ENCODE measurements around the gene ADAMTS9.

ADAMTS9 gene

GRCh38 chr3:64685800-64686445 is 1.9 kb downstream of the ADAMTS9 start:
- DNase-seq, result no peak

GRCh38 chr3:64685331-64685799 is 2.4 kb downstream of the ADAMTS9 start:
- no peak for DNase-seq

DNA sequence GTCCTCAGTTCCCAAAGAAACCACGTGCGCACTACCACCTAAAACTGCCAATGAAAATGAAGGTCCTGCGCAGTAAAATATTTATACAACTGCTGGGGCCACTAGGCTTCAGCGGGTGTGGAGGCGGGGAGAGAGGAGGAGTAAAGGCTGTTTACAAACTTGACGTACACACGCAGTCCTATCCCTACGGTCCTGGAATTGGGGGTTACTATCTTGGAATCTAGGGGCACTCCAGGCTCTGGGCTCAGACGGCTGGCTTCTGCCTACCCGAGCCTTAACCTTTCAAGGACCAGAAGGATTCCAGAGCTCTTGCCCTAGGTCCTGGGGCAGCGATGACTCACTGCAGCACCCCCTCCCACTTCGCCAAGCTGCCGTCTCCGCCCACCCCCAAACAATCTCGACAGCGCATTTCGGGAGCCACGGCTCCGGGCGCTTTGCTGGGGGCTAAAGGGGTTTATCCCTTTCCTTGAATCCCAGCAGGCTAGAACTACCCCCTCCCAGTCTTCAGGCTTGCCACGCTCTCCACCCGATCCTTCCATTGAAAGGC is 3.0 kb downstream of the ADAMTS9 start:
- no peak for DNase-seq

DNA sequence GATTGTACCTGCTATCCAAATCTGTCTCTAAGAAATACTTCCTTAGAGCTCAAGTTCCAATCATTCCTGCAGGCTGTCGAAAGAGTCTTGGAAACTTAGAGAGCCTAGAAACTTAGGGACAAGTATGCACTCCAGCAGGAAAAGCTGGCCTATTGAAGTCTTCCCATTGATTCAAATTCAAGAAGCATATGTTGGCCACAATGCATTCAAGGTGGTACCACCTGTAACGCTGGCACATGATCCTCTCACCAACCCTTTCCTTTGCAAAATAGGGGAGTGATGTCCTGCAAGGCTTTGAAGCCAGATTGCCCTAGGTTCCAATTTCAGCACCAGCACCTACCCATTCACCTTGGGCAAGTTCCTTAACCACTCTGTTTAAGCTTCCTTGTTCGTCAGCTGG is 6.0 kb downstream of the ADAMTS9 start:
- no peak for DNase-seq

- no peak for DNase-seq
Observed at GRCh38 chr3:64681015-64681414, 6.8 kb downstream of the ADAMTS9 start.

DNA sequence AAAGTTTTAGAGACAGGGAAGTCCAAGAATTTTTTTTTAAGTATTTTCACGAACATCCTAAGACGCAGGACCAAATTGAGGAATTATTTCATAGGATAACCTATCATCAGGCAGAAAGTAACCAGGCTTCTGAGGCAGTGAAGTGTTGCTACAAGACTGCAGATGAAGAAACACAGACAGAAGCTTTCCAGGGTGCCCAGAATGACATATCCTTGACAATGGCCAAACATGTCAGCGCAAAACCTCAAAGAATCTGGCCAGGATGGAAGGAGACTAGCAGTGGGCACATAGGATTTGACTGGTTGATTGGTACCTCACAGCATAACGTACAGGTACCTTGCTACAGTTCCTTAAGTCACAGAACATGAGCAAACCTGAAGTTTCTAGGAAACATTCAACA is 7.5 kb downstream of the ADAMTS9 start:
- no peak for DNase-seq

DNA sequence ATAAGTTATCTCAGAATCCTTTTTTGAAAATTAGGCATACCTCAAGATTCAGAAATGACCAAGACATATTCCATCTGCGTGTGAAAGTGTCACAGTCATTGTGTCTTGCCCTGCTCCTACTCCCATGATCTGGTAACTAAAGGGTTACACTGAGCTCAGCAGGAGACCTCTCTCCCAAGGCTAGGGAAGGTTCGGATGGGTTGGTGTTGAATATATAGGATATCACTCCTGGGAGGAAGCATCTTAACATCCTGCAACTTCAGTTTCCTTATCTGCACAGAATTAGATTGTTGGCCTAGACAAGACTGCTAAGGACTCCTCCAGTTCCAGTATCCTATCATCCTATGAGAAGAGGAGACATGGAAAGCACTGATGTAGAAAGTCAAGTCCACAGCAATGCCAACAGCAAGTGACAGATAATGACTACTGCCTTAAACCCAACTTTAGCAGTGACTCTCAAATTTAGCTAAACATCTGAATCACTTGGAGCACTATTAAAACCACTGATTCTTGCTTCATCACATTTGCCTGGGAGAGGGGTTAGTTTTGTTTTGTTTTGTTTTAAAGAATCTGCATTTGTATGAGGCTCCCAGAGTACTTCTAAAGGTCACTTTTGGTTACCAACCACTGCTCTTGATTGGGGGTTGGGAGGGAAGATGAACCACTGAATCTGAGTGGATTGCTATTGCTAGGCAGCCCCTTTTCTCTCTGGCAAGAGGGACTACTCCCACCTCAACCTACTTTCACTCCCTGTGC is 9.7 kb downstream of the ADAMTS9 start:
- DNase-seq, result no peak

DNA sequence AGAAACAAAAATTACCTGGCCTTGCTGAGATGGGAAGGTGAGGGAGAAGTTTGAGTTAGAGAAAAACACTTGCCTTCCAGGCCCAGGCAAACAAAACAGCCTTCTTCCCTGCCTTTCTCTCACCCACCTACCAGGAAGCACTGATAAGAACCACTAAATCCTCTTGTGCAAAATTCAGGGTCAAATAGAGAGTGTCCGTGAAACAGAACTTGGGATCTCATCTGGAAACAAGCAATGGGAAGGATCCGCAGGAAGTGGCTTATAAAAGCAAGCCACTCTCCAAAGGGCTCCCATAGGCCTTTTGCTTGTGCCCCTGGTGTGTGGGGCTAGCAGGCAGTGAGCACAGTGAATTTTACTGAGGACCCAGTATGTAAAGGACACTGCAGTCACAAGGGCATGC is 11.0 kb downstream of the ADAMTS9 start:
- DNase-seq, result no peak

- no peak for DNase-seq
Observed at GRCh38 chr3:64675687-64676247, 12.0 kb downstream of the ADAMTS9 start.

DNA sequence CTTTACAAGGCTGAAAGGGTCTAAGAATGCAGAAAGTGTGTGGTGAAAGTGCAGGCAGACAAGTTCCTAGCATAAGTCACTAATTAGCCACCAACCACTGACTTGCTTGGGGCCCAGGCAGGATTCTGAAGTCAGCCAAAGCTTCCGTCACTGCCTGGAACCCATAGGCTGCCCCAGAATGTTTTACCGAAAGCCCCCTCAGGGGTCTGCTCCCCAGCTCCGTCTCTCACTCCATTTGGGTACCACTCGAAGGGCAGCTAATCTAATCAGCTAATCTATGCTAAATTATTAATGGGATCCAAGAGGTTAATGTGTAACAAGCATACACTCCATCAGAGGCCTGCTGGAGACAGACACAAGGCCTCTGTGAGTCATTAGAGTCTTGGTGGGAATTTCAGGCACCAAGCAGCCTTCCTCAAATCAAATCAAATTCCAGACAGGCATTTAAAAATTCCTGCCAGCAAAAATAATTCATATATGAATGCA is 13.2 kb downstream of the ADAMTS9 start:
- DNase-seq, result no peak

DNA sequence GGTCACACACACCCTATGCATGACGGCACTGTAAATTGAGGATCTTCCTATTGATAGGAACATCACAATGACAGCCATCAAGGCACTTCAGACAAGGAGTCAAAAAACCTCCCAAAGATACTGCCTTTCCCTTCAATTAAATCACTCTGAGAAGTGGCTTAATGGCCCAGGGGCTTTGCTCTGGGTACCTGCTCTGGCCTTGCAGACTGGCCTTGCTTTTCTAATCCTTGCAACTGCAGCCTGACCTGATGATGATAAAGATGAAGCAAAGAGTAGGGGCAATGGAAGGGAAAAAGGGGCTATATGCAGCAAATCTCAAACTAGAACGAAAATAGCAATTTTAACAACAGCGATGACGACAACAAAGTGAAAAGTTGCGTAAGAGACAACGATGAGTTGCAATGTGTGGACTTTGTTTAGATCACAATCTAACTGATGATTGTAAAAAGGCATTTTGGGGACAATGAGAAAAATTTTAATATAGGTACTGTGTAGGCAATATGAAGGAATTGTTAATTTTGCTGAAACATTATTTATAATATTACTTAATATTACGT is 14.6 kb downstream of the ADAMTS9 start:
- DNase-seq, result no peak

DNA sequence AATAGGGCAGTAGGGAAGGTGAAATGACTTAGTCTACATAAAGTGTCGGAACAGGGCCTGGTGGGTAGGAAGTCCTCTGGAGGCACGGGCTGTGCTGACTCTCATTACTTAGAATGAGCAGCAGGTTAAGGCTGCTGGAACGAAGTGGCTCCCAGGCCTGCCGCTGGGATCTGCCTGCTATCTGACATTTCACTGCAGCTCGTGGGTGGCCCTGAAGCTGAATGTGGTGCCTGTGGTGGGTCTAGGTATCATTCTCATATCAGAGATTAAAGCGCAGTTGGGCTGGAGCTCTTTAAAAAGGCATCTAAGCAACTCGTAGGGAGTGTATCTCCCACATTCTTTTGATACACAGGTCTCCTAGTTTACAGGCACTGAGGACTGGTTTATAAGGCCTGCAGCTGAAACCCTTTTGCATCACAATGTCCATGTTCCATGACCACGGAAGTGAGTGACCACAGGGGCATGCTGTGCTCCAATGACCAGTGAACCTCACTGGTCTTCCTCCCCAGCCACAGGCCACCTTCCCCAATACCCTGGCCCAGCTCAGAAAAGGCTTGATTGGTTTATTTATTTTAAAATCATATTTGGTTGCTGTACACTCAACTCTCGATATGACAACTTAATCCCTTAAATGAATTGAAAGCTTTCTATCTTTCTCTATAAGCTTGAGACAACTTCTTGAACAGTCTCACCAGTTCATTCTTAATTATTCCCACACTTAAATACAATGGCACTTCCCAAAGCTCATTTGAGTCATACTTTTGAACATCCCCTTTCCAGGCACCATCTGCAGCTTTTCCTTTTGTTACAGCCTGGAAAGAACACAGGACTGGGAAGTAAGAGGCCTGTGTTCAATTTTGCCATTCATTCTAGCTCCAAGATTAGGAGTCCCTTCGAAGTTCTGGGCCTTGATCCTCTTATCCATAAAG is 19.0 kb downstream of the ADAMTS9 start:
- no peak for DNase-seq

DNA sequence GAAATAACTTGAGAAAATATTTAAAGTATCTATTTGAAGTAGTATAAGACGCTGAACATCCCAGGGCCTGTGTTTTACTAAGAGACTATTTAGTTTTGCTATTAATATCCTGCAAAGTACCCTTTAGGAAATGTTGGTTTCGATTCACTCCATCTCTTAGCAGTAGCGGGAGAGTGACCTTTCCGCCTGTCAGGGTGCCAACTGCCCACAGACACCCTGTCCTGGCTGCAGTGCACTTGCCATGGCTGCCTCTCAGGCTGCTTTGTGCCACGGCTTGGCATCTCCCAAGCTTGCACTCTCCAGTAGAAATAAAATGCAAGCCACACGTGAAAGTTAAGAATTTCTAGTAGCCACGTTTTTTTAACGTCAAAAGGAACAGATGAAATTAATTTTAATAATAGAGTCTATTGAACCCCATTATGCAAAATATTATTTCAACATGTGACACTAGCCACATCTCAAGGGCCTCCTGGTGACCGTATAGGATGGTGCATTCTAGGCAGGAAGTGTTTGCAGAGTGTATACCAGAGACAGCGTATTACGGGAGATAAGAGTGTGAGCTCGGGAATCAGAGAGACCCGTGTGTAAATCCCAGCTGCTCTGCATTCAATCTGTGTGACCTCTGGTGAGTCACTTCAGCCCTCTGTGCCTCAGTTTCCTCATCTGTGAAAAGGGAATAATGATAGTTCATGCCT is 19.8 kb downstream of the ADAMTS9 start:
- no peak for DNase-seq

DNA sequence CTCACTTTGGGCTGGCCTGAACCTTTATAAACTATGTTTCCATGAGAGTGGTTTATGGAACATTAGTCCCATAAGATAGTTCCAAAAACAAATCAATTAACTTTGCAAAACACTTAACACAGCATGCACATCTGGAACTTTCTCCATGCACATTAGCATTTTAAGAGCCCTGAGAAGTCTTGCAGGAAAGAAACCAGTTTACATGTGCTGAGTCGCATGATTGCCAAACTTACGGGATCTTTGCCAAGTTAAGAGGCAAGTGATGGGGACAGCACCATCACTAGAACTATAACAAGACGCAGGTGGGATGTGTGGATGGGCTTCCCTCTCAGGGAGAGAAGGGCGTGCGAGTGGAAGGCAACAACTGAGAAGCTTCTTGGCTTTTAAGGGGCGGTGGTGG is 20.7 kb downstream of the ADAMTS9 start:
- no peak for DNase-seq

GRCh38 chr3:64666171-64666588 is 21.6 kb downstream of the ADAMTS9 start:
- DNase-seq, result no peak

GRCh38 chr3:64664397-64664796 is 23.4 kb downstream of the ADAMTS9 start:
- DNase-seq, result no peak

DNA sequence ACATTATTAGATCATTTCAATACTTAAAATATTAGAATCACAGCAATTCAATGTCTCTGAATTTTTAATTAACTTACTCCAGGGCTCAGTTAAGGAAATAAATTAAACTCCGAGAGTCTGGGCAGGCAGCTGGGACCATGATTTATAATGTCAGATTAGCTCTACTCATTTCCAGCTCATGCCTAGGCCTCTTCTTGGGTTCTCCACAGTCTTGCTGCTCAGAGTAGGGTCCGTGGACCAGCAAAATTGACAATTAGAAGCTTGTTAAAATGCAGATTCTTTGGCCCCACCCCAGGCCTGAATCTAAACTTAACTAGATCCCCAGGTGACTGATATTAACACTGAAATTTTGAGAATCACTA is 28.2 kb downstream of the ADAMTS9 start:
- no peak for DNase-seq

- no peak for DNase-seq
Observed at GRCh38 chr3:64658001-64658400, 29.8 kb downstream of the ADAMTS9 start.

- no peak for DNase-seq
Observed at GRCh38 chr3:64656544-64656943, 31.3 kb downstream of the ADAMTS9 start.

- DNase-seq, result no peak
Observed at GRCh38 chr3:64655160-64655559, 32.6 kb downstream of the ADAMTS9 start.

DNA sequence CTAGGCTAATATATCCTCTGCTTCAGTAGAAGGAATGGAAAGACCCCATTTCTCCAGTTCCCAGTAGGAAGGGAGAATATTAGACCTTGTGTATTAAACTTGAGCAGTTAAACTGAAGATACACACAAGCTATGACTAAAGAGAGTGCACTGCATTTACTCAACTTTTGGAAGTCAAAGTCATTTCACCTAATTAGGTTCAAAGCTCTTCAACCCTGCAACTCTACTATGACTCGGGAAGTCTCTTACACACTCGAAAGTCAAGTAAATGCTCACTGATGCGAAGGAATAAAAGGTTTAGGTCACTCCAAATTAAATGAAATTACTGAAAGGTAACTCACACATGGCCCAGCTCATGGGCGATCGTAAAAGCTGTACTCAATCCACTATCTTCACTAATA is 33.8 kb downstream of the ADAMTS9 start:
- no peak for DNase-seq

DNA sequence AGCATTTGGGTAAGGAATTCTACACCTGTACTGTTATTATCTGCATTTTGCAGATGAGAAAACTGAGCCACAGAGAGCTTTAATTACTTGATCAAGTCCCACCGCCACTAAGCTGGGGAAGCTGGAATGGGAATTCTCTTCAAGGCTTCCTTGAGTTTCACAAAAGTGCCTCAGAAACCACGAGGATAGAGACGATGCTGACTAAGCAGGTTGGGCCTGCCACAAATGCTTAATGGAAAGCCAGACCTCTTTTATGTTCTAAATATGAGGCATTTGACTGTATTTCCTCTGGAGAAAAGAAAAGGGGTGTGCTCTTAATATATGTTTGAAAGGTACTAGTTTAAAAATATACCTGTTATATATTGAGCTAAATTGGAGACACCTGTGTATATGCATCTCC is 34.7 kb downstream of the ADAMTS9 start:
- no peak for DNase-seq
